ENCODE measurements around the gene TTC9B.

TTC9B gene

GRCh38 chr19:40257096-40257517 is 38.9 kb upstream of the TTC9B start:
- no peak overlapping the region for H3K4me3 ChIP-seq (ENCODE audit: low read depth, low read length)
- TF ChIP-seq, protein P1, sequence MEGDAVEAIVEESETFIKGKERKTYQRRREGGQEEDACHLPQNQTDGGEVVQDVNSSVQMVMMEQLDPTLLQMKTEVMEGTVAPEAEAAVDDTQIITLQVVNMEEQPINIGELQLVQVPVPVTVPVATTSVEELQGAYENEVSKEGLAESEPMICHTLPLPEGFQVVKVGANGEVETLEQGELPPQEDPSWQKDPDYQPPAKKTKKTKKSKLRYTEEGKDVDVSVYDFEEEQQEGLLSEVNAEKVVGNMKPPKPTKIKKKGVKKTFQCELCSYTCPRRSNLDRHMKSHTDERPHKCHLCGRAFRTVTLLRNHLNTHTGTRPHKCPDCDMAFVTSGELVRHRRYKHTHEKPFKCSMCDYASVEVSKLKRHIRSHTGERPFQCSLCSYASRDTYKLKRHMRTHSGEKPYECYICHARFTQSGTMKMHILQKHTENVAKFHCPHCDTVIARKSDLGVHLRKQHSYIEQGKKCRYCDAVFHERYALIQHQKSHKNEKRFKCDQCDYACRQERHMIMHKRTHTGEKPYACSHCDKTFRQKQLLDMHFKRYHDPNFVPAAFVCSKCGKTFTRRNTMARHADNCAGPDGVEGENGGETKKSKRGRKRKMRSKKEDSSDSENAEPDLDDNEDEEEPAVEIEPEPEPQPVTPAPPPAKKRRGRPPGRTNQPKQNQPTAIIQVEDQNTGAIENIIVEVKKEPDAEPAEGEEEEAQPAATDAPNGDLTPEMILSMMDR (IDR thresholded peaks at IDR 0.05; ENCODE audit: low read depth, low read length), result no peak
- TF ChIP-seq MYC (IDR thresholded peaks at IDR 0.05; ENCODE audit: low read depth, low read length), result no peak
- no peak for TF ChIP-seq MAX (IDR thresholded peaks at IDR 0.05; ENCODE audit: low read depth, low read length)
- TF ChIP-seq POLR2A (IDR thresholded peaks at IDR 0.05; ENCODE audit: extremely low read depth, insufficient read length), result no peak
- no peak for DNase-seq (ENCODE audit: low read depth)

DNA sequence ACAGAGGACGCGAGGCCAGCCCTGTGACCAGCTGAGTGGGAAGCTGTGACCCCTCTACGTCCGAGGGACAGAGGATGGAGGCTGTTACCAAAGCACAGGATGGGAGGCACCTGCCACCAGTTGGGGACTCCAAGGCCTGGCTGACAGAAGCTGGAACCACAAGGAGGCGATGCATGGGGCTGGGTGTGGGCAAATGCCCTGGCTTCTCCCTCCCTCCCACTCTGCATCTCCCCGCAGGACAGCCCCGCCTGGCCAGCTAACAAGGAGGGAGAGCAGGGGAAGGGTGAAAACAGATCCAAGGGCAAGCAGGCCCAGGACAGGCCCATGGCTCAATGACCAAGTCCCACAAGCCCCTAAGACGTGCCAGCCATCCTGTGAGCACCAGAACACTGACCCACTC is 38.3 kb upstream of the TTC9B start:
- TF ChIP-seq MAX (IDR thresholded peaks at IDR 0.05; ENCODE audit: low read depth, low read length) (no peak), MYC (IDR thresholded peaks at IDR 0.05; ENCODE audit: low read depth, low read length) (no peak), POLR2A (IDR thresholded peaks at IDR 0.05; ENCODE audit: extremely low read depth, insufficient read length) (no peak)
- TF ChIP-seq, protein P1 (IDR thresholded peaks at IDR 0.05; ENCODE audit: low read depth, low read length), result no peak
- H3K4me3 ChIP-seq (ENCODE audit: low read depth, low read length), result no peak overlapping the region
- no peak for DNase-seq (ENCODE audit: low read depth)

DNA sequence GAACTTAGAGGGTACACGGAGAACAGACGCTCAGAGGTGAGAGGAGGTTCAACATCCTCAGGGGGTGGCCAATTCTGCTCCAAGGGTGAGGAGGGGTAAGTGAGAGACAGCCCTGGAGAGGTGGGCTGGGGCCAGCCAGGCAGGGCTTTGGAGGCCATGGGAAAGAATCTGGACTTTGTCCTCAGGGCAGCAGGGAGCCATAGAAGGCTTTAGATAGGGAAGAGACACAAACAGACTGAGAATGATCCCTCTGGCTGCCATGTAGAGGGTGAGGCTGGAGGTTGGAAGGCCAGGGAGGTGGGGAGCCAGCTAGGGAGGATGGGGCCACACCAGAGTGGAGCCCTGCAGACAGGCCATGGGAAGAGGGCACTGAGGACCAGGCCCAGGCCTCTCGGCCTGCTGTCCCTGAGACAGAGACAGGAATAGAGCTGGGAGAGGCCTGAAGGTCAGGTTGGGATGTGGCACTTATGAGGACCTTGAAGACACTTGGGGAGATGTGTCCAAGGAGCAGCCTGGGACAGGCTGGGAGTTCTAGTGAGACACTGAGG is 37.5 kb upstream of the TTC9B start:
- no peak for DNase-seq (ENCODE audit: low read depth)
- no peak for TF ChIP-seq POLR2A (IDR thresholded peaks at IDR 0.05; ENCODE audit: extremely low read depth, insufficient read length)
- TF ChIP-seq MYC (IDR thresholded peaks at IDR 0.05; ENCODE audit: low read depth, low read length), result no peak
- TF ChIP-seq, protein P1 (IDR thresholded peaks at IDR 0.05; ENCODE audit: low read depth, low read length), result no peak
- TF ChIP-seq MAX (IDR thresholded peaks at IDR 0.05; ENCODE audit: low read depth, low read length), result no peak
- H3K4me3 ChIP-seq (ENCODE audit: low read depth, low read length), result no peak overlapping the region

DNA sequence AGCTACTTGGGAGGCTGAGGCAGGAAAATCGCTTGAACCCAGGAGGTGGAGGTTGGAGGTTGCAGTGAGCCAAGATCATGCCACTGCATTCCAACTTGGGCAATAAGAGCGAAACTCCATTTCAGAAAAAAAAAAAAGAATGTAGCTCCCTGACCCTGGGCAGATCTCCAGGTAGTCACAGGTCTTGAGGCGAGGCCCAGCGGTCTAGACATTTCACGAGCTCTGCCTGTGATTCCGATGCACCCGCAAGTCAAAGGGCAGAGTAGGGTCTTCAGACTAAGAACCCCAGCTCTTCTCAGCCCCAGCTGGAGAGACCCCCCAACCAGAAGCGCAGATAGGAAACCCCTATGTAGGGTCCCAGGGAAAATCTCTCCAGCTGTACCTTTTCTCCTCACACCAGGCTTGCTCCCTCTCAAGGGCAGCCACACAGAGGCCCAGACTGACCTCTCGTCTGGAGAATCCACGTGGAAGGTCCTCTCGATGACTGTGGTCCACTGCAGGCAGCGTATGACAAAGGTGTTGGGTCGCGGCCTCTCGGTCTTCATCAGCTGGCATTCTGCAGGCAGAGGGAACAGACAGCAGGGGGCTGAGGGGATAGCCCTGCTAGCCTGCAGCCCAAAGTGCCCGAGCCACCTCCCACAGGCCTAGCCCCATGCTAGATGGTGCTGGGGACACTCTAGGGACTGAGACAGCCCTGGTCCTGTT is 36.7 kb upstream of the TTC9B start:
- no peak for DNase-seq (ENCODE audit: low read depth)
- no peak overlapping the region for H3K4me3 ChIP-seq (ENCODE audit: low read depth, low read length)
- TF ChIP-seq MAX (IDR thresholded peaks at IDR 0.05; ENCODE audit: low read depth, low read length), result no peak

DNA sequence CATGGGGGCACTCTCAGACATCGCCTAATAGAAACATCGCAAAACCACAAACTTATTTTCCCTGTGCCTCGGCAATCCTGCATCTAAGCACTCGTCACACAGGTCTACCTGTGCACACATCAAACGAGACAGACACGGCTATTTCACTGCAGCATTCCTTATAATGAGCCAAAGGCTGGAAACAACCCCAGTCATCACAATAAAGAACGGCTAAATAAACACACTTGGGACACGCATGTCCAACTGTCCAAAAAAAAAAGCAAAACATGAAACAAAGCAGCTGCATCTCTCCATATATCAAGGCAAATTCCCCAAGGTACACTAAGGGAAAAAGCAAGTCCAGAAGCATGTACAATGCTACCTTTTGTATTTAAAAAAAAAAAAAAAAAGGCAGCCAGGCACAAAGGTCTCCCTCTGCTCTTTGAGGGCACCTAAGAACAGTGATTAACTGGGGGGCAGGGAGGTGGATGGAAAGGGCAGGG is 35.5 kb upstream of the TTC9B start:
- no peak for DNase-seq (ENCODE audit: low read depth)
- no peak overlapping the region for H3K4me3 ChIP-seq (ENCODE audit: low read depth, low read length)
- TF ChIP-seq, protein P1 (IDR thresholded peaks at IDR 0.05; ENCODE audit: low read depth, low read length), result no peak
- TF ChIP-seq POLR2A (IDR thresholded peaks at IDR 0.05; ENCODE audit: extremely low read depth, insufficient read length) (no peak), MYC (IDR thresholded peaks at IDR 0.05; ENCODE audit: low read depth, low read length) (no peak), MAX (IDR thresholded peaks at IDR 0.05; ENCODE audit: low read depth, low read length) (no peak)

GRCh38 chr19:40252395-40252794 is 34.2 kb upstream of the TTC9B start:
- no peak overlapping the region for H3K4me3 ChIP-seq (ENCODE audit: low read depth, low read length)
- TF ChIP-seq, protein P1 (IDR thresholded peaks at IDR 0.05; ENCODE audit: low read depth, low read length), result no peak
- TF ChIP-seq MAX (IDR thresholded peaks at IDR 0.05; ENCODE audit: low read depth, low read length) (no peak), MYC (IDR thresholded peaks at IDR 0.05; ENCODE audit: low read depth, low read length) (no peak), POLR2A (IDR thresholded peaks at IDR 0.05; ENCODE audit: extremely low read depth, insufficient read length) (no peak)
- no peak for DNase-seq (ENCODE audit: low read depth)
